Astrocyte (in vitro differentiated cells and primary cell): Measurements from ENCODE around the gene CYP26C1. TPM values are rescaled to one million over a fixed set of nuclear protein-coding genes. Genes with fewer than 3 reads are reported as not detected.

Source experiments
- DNase-seq: peaks from one replicate; pipeline ENCODE4 v3.0.0-alpha.2; 2010; ENCODE audit warnings: low read depth
- FAIRE-seq: peaks from 2 replicates; lab custom pipeline; 2011; peaks lifted over from hg19 to GRCh38; lab: Jason Lieb, UNC
- H2AFZ ChIP-seq: 2 replicates; pipeline ENCODE4 v1.6.0; 2012; ENCODE audit warnings: low read depth, low read length, inconsistent platforms
- H3K27ac ChIP-seq: 2 replicates; pipeline ENCODE4 v1.5.1; 2011; ENCODE audit warnings: low read depth, low read length, inconsistent platforms
- H3K27me3 ChIP-seq: 2 replicates; pipeline ENCODE4 v1.6.0; 2011; ENCODE audit warnings: low read length, inconsistent platforms; ENCODE audit not compliant: insufficient read depth
- H3K36me3 ChIP-seq: 2 replicates; pipeline ENCODE4 v1.5.1; 2011; ENCODE audit warnings: low read length, inconsistent platforms; ENCODE audit not compliant: insufficient read depth
- H3K4me1 ChIP-seq: 2 replicates; pipeline ENCODE4 v1.5.1; 2011; ENCODE audit warnings: low read length, inconsistent platforms; ENCODE audit not compliant: insufficient read depth
- H3K4me2 ChIP-seq: 2 replicates; pipeline ENCODE4 v1.6.0; 2012; ENCODE audit warnings: low read length, inconsistent platforms
- H3K4me3 ChIP-seq: 2 replicates; pipeline ENCODE4 v1.5.1; 2011; ENCODE audit warnings: low read depth, mild to moderate bottlenecking, low read length, inconsistent platforms; ENCODE audit not compliant: insufficient read depth
- H3K79me2 ChIP-seq: 2 replicates; pipeline ENCODE4 v1.6.0; 2012; ENCODE audit warnings: mild to moderate bottlenecking, low read length, inconsistent platforms; ENCODE audit not compliant: insufficient read depth
- H3K9ac ChIP-seq: 2 replicates; pipeline ENCODE4 v1.6.0; 2012; ENCODE audit warnings: mild to moderate bottlenecking, low read length, inconsistent platforms
- H3K9me3 ChIP-seq: 2 replicates; pipeline ENCODE4 v1.5.1; 2012; ENCODE audit warnings: low read depth, mild to moderate bottlenecking, low read length, inconsistent platforms; ENCODE audit not compliant: insufficient read depth
- H4K20me1 ChIP-seq: 2 replicates; pipeline ENCODE4 v1.6.0; 2012; ENCODE audit warnings: low read length, inconsistent platforms; ENCODE audit not compliant: insufficient read depth
- H3K27ac Mint-ChIP-seq: one replicate; pipeline ENCODE4 v1.8.0; 2021; ENCODE audit warnings: mild to moderate bottlenecking, mixed read lengths; ENCODE audit not compliant: unreplicated experiment
- H3K27me3 Mint-ChIP-seq: one replicate; pipeline ENCODE4 v1.8.0; 2021; ENCODE audit warnings: low read depth, mixed read lengths; ENCODE audit not compliant: unreplicated experiment
- H3K36me3 Mint-ChIP-seq: one replicate; pipeline ENCODE4 v1.8.0; 2021; ENCODE audit warnings: low read depth, mixed read lengths; ENCODE audit not compliant: unreplicated experiment
- H3K4me1 Mint-ChIP-seq: one replicate; pipeline ENCODE4 v1.8.0; 2021; ENCODE audit warnings: low read depth, mixed read lengths; ENCODE audit not compliant: unreplicated experiment
- H3K4me3 Mint-ChIP-seq: one replicate; pipeline ENCODE4 v1.8.0; 2021; ENCODE audit warnings: mild to moderate bottlenecking, moderate library complexity, mixed read lengths; ENCODE audit not compliant: unreplicated experiment
- H3K9me3 Mint-ChIP-seq: one replicate; pipeline ENCODE4 v1.8.0; 2021; ENCODE audit warnings: mild to moderate bottlenecking, mixed read lengths; ENCODE audit not compliant: unreplicated experiment
- CTCF ChIP-seq: IDR thresholded peaks from 2 replicates; pipeline ENCODE4 v1.5.1; 2011; ENCODE audit warnings: low read depth, mild to moderate bottlenecking, inconsistent platforms, low read length, moderate library complexity; ENCODE audit not compliant: insufficient read depth
- EZH2 ChIP-seq: IDR thresholded peaks from 2 replicates; pipeline ENCODE4 v1.6.1; 2012; ENCODE audit warnings: mild to moderate bottlenecking, low read length, inconsistent platforms; ENCODE audit not compliant: insufficient read depth
- total RNA-seq: library from RNA; stranded (reverse); gene quantifications from 2 replicates; pipeline ENCODE4 v1.2.1, GENCODE V29; 2021

CYP26C1 gene
- total RNA-seq, 1 donor from 2014 or later, result not detected

- Histone ChIP-seq H3K79me2 (no peaks in the 10 kb centered on the region), H3K4me3 (no peak overlapping the region), H4K20me1 (no peaks in the 10 kb centered on the region), H3K4me1 (peaks cover 10% of the 10 kb centered on the region), H3K27ac (no peak overlapping the region), H2AFZ (no peak overlapping the region), H3K9me3 (peaks cover 2% of the 10 kb centered on the region), H3K4me2 (no peak overlapping the region), H3K9ac (no peak overlapping the region), H3K27me3 (no peaks in the 10 kb centered on the region), H3K36me3 (no peaks in the 10 kb centered on the region)
- DNase-seq (peak; percentile 61), FAIRE-seq (peak; percentile 89)
- Mint-ChIP-seq H3K27me3 (no peaks in the 10 kb centered on the region), H3K4me3 (no peak overlapping the region), H3K36me3 (peaks cover 5% of the 10 kb centered on the region), H3K27ac (peak overlapping the region; percentile 28), H3K4me1 (peaks cover 28% of the 10 kb centered on the region), H3K9me3 (peaks cover 8% of the 10 kb centered on the region)
- TF ChIP-seq EZH2 (no peak), CTCF (no peak)
Measured at GRCh38 chr10:93028883-93029282, 31.7 kb upstream of the CYP26C1 start.

- no peak overlapping the region for H3K4me3 ChIP-seq
- no peaks in the 10 kb centered on the region for H3K36me3 ChIP-seq
- TF ChIP-seq CTCF (no peak), EZH2 (no peak)
- H3K9ac ChIP-seq, result no peak overlapping the region
- peak overlapping the region; percentile 22 for H3K4me2 ChIP-seq
- no peaks in the 10 kb centered on the region for H3K79me2 ChIP-seq
- peaks cover 10% of the 10 kb centered on the region for H3K4me1 ChIP-seq
- FAIRE-seq, result peak; percentile 94
- peak overlapping the region; percentile 28 for H3K27ac ChIP-seq
- H3K9me3 ChIP-seq, result peaks cover 2% of the 10 kb centered on the region
- H3K36me3 Mint-ChIP-seq, result peaks cover 5% of the 10 kb centered on the region
- peaks cover 8% of the 10 kb centered on the region for H3K9me3 Mint-ChIP-seq
- no peaks in the 10 kb centered on the region for H3K27me3 Mint-ChIP-seq
- peak overlapping the region; percentile 90 for H3K27ac Mint-ChIP-seq
- no peaks in the 10 kb centered on the region for H3K27me3 ChIP-seq
- H4K20me1 ChIP-seq, result no peaks in the 10 kb centered on the region
- peak; percentile 77 for DNase-seq
- peaks cover 28% of the 10 kb centered on the region for H3K4me1 Mint-ChIP-seq
- no peak overlapping the region for H2AFZ ChIP-seq
- no peak overlapping the region for H3K4me3 Mint-ChIP-seq
Measured at GRCh38 chr10:93030409-93030808, 30.2 kb upstream of the CYP26C1 start.

- Mint-ChIP-seq H3K27me3 (no peaks in the 10 kb centered on the region), H3K9me3 (peaks cover 4% of the 10 kb centered on the region), H3K4me1 (peaks cover 28% of the 10 kb centered on the region), H3K27ac (peak overlapping the region; percentile 7), H3K4me3 (no peak overlapping the region), H3K36me3 (peaks cover 3% of the 10 kb centered on the region)
- TF ChIP-seq CTCF (no peak), EZH2 (no peak)
- H3K4me2 ChIP-seq, result no peak overlapping the region
- no peaks in the 10 kb centered on the region for H3K27me3 ChIP-seq
- no peak overlapping the region for H2AFZ ChIP-seq
- FAIRE-seq (no peak), DNase-seq (no peak)
- no peaks in the 10 kb centered on the region for H3K36me3 ChIP-seq
- no peaks in the 10 kb centered on the region for H3K9me3 ChIP-seq
- H3K4me3 ChIP-seq, result no peak overlapping the region
- H3K79me2 ChIP-seq, result no peaks in the 10 kb centered on the region
- no peak overlapping the region for H3K9ac ChIP-seq
- no peak overlapping the region for H3K27ac ChIP-seq
- no peaks in the 10 kb centered on the region for H4K20me1 ChIP-seq
- peaks cover 10% of the 10 kb centered on the region for H3K4me1 ChIP-seq
Measured at GRCh38 chr10:93032105-93032808, 28.3 kb upstream of the CYP26C1 start.
